Amygdala (tissue), 56 donors: ENCODE results near the gene ENTPD2.

Experiments
- DNase-seq, 56 donors: peaks; one replicate each; lab custom pipeline; 2025; lab: John Stamatoyannopoulos, UW

Gene ENTPD2

GRCh38 chr9:137007816-137008270 lies 46.0 kb downstream of the ENTPD2 start:
- DNase-seq = no peak

GRCh38 chr9:137007108-137007815 lies 46.6 kb downstream of the ENTPD2 start:
- DNase-seq = peak in 1 of 56 donors; percentile 7

- DNase-seq = peak in 1 of 56 donors; percentile 12
Measured at GRCh38 chr9:137006116-137007003, 47.5 kb downstream of the ENTPD2 start.

- peak in 10 of 56 donors; percentile 33 to 56 (median 46) for DNase-seq
Measured at GRCh38 chr9:137004285-137004684, 49.6 kb downstream of the ENTPD2 start.

GRCh38 chr9:137002646-137003041 lies 51.2 kb downstream of the ENTPD2 start:
- no peak for DNase-seq

- DNase-seq = no peak
Measured at GRCh38 chr9:137001857-137002645, 51.8 kb downstream of the ENTPD2 start.

GRCh38 chr9:137000177-137000930 lies 53.5 kb downstream of the ENTPD2 start:
- DNase-seq = no peak
